Glomerular visceral epithelial cell (primary cell): ENCODE measurements around the gene SPTBN1.

Experiments used
- DNase-seq: peaks from one replicate; pipeline ENCODE4 v3.0.0-alpha.2; 2016; ENCODE audit errors: extremely low spot score

SPTBN1 gene

DNA sequence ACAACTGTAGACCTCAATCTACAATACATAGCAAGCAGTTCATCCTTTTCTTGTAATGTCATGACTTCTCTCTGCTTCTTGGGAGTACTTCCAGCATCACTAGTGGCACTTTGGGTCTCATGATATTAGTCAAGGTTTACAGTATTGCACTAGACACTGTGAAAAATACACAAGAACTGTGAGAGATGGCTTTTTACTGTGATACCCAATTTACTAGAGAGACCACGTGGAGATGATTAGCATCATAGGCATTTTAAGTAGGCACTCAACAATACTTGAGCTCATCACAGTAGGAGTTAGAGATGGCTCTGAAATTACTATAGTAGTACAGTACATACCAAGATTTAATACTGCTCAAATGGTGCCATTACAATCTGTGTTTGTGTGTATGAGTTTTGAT is 154.6 kb downstream of the SPTBN1 start:
- no peak for DNase-seq

DNA sequence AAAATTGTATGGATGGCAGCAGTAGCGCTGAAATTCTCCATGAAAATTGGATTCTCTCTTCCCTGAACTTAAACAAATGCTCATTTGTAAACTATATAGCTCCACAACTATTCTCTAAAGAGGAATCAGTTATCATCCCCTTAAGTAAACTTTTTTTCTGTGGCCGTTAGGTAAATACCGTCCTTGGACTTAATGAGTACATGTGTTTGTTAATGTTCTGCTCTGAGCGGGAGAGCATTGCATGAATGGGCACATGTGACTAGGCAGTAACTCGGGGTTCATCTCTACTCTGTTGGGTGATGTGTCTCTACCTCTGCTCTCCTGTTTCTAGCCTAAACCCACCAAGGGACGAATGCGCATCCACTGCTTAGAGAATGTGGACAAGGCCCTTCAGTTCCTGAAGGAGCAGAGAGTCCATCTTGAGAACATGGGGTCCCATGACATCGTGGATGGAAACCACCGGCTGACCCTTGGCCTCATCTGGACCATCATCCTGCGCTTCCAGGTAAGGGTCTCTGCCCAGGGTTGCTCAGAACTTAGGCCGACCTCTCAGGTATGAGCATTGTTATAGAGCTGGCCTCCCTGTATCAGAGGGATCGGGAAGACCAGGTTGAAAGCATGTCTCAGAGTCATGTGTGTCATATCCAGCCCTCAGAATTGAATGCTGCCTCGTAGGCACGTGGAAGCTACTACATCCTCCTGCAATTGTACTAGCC is 155.9 kb downstream of the SPTBN1 start:
- no peak for DNase-seq

DNA sequence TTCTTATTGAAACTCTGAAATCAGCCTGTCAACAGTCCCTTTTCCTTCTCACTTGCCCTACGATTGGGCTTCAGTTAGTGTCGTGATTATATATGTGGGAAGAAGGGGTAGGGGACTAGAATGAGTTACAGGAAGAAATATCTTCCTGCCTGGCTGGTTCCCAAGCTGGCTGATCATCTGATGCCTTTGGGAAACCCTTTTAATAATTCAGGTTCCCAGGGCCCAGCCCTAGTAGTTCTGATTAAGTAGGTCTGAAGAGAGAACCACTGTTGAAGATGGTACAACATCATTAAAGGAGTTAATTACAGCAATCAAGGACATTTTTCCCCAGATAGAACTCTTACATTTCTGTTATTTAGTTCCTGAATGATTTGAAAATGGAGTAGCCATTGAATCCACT is 157.3 kb downstream of the SPTBN1 start:
- DNase-seq = peak; percentile 38

DNA sequence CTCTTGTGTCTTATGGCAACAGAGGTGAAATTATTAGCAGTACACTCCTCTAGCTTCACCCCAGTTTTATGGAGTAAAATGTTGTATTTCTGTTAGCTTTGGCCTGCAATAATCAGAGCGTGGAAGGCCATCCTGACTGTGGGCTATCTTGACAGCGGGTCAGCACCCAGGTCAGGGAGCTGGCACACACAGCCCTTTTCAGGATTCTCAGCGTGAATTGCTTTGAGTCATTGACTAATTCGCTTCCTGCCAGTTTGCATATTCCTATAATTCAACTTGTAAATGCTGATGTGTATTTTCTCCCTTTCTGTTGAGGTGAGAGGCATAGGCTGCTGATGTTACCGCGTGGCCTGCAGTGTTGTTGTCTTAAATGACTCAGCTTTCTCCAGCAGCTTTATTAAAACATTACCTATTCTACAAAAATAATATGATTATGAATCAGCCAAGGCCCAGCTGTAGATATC is 157.7 kb downstream of the SPTBN1 start:
- peak; percentile 84 for DNase-seq

DNA sequence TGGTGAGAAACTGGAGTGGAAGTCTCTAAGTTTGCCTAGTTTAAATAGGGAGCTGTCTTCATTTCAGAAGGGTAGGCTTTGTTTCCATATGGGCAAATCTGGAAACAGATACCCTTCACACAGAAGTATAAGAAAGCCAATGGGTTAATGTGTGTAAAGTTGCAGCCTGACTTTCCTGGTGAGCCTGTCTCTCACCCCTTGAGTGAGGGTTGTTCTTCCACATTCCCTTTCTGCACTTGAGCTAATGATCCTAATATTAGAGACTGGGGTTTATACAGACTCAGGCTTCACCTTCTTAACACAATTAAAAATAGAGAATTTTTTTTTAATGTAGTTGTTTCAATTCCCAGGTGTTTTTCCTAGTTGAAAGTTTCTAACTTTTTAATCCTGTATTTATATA is 158.7 kb downstream of the SPTBN1 start:
- no peak for DNase-seq

DNA sequence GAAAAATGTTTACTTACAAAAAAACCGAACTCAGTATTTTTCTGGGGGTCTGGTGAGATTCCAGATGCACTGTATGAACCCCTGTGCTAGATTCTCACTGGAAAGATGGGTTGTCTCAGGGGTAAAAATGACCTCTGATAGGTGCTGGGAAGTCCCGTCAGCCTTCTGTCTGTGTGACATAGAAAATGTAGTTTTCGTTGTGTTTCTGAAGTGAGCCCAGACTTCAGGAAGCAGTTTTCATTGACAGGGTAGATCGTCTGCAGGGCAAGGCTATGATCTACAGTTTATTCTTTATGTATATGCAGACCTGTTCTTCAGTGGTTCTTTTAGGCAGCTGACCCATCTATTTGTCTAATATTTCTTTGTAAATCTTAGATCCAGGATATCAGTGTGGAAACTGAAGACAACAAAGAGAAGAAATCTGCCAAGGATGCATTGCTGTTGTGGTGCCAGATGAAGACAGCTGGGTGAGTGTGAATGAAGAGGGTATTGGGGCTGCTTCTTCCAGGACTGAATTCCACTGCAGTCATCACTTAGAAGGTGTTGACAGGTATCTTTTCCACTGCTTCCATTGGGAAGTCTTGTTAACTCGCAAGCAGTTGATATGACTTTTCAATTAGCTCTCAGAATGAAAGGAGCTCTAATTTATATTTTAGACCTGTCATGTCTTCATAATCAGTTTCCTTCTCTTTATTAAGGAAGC is 159.9 kb downstream of the SPTBN1 start:
- DNase-seq = no peak

DNA sequence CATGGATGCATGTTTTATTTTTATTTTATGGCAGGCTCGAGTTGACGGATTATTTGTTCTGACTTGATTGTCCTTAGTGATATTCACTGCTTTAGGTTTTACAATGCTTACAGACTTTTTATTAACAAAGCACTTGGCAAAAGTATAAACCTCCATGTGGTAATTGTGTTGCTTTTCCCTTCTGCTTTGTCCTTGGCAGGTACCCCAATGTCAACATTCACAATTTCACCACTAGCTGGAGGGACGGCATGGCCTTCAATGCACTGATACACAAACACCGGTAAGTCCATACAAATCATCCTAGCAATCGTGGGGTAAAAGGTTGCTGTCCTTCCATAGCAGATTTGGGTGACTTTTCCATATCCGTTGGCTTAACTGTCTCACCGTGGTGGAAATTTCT is 161.3 kb downstream of the SPTBN1 start:
- DNase-seq = no peak

DNA sequence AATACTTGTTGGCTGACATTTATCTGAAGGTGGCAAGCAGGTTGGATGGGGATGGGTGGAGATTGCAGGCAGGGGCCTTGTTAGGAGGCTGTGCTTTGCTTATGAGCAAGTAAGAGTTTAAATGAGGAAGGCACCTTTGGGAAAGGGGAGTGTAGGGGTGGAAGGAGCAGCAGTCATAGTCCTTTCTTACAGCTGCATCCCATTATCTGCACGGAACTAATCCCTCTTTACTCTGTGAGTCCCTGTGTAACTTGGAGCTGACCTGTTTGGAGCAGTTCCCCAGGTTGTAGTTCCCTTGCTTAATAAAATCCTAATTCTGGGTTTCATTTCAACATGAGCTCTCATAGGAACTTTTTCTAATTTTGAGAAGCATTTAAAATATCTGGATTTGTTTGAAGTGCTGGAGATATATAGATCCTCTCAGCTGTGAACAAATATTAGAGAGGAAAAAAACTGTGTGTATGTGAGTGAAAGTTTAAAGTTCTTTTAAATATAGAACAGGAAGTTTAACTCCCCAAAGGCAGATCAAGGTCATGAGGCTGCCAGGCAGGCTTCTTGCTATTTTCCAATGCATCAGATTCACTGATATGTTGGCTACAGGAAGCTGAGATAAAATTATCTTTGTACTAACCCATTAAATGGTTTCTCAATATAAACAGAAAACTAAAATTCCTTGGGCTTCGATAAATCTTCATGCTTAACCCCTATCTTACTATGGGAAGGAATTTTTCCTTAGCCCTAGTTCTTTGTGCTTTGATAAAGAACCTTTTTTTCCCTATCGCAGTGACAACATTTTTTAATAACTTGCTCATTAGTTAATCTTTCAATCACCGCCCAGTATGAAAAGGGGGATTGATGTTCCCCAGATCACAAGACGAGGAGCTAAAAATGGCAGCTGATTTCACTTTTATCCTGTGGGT is 162.8 kb downstream of the SPTBN1 start:
- no peak for DNase-seq

DNA sequence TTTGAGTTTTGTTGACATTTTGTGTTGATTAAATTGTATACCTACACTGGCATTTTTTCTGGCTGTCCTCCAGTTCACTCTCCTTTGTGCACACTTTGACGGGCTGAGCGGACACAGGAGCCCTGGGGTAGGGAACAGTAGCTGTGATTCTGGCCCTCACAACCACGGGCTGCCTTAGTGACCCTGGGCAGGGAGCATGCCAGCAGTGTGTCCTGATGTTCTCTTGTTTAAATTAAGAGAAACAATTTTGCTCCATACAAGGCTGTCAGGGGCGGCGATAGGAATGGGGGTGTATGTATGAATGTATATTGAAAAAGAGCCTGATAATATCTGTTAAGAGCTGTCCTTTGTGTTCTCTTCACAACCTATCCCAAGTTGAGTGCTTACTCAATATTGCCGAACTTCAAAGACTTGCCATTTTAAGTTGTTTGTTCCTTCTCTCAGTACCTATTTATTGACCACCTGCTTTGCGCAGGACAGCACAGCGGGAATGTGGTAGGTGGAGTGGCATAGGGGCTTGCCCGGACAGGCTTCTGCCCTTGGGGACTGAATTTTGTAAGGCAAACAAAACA is 163.6 kb downstream of the SPTBN1 start:
- no peak for DNase-seq

DNA sequence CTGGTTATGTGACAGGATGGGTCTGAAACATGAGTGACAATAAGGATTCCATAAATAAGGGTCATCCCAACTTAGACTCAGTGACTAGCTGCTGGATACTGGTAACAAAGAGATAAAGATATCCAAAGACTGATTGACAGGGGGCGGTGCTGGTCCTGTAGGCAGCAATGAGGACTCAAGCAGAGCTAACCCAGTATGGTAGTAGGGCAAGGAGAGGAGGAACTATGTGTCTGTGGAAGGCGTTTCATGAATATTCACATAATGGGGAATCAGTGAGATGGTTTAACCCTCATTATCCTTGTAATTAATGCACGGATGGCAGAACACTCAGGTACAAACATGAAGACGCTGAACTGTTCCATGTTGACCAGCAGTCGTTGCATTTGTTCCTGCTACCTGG is 164.8 kb downstream of the SPTBN1 start:
- DNase-seq = no peak

DNA sequence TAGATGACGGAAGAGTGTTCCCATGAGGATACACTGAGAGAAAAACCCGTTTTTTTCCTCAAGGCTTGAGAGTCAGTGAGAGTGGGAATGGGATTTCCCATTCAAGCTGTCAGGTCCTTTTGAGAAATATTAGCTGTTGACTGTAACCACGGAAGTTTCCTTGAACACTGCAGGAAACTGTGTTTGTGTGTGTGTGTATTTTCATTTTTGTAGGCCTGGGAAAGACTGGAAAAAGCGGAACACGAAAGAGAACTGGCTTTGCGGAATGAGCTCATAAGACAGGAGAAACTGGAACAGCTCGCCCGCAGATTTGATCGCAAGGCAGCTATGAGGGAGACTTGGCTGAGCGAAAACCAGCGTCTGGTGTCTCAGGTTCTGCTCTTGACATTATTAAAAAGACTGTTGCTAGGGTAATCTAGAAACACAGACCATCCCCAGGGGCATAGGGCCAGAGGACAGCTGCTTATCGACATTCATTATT is 168.5 kb downstream of the SPTBN1 start:
- no peak for DNase-seq

DNA sequence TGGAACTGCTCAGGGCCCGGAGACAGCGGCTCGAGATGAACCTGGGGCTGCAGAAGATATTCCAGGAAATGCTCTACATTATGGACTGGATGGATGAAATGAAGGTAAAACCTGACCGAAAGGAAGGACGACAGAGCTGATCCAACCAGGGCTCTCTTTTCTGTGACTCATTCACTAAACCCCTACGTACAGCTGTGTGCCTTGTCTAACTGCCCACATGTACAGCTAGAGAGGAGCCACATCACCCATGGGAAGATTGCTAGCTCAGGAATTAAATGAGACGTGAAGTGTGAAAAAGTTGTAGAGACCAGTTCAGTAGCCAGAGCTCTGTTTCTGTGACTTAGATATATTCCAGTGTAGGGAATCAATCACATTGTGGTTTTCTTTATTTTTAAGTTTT is 170.0 kb downstream of the SPTBN1 start:
- peak; percentile 72 for DNase-seq

DNA sequence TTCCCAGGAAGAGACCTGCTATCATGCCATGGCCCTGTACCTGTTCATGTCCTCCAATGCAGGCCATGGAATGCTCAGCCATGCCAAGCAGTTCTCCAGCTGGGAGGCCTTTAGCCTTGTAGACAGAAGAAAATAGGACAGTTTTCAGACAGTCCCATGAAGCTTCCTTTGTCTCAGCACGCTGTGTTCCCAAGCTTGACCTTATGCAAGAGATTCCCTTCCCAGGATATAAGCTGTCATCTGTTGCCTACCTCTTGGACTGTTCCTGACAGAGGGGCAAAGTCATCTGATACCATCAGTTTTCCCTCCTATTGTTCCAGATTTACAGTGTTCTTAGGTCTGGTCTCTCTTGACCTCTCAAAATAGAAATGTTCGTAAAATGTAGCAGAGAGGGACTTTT is 170.8 kb downstream of the SPTBN1 start:
- no peak for DNase-seq

DNA sequence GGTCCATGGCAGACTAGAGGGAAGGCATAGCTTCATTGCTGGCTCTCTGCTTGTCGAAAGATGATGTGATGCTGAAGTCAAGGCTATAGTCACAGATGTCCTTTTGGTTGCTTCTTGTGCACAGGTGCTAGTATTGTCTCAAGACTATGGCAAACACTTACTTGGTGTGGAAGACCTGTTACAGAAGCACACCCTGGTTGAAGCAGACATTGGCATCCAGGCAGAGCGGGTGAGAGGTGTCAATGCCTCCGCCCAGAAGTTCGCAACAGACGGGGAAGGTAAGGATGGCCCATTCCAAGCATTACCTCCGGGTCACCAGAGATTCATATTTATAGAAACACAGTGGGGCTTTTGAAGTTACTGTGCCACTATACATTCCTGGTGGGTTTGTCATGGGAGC is 171.8 kb downstream of the SPTBN1 start:
- DNase-seq = no peak

DNA sequence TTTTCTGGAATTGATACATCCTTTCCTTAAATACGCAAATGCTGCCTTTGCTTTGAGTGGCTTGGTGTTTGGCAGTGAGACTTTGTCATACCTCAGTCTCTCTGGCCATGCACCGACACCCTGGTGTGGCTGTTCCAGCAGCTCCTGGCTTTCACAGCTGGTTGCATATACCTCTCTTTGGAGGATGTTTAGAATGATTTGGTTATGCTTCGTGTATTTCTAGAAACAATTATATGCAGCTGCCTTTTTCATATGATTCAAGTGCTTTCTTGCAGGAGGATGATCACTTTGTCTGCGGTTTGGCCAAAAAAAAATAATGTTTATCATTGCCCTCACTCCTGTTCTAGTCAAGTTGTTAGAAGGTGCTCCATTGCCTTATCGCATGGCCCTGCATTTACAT is 172.3 kb downstream of the SPTBN1 start:
- no peak for DNase-seq

DNA sequence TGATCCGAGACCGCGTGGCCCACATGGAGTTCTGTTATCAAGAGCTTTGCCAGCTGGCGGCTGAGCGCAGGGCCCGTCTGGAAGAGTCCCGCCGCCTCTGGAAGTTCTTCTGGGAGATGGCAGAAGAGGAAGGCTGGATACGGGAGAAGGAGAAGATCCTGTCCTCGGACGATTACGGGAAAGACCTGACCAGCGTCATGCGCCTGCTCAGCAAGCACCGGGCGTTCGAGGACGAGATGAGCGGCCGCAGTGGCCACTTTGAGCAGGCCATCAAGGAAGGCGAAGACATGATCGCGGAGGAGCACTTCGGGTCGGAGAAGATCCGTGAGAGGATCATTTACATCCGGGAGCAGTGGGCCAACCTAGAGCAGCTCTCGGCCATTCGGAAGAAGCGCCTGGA is 172.8 kb downstream of the SPTBN1 start:
- no peak for DNase-seq

DNA sequence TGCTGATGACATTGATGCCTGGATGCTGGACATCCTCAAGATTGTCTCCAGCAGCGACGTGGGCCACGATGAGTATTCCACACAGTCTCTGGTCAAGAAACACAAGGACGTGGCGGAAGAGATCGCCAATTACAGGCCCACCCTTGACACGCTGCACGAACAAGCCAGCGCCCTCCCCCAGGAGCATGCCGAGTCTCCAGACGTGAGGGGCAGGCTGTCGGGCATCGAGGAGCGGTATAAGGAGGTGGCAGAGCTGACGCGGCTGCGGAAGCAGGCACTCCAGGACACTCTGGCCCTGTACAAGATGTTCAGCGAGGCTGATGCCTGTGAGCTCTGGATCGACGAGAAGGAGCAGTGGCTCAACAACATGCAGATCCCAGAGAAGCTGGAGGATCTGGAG is 173.3 kb downstream of the SPTBN1 start:
- DNase-seq = no peak

DNA sequence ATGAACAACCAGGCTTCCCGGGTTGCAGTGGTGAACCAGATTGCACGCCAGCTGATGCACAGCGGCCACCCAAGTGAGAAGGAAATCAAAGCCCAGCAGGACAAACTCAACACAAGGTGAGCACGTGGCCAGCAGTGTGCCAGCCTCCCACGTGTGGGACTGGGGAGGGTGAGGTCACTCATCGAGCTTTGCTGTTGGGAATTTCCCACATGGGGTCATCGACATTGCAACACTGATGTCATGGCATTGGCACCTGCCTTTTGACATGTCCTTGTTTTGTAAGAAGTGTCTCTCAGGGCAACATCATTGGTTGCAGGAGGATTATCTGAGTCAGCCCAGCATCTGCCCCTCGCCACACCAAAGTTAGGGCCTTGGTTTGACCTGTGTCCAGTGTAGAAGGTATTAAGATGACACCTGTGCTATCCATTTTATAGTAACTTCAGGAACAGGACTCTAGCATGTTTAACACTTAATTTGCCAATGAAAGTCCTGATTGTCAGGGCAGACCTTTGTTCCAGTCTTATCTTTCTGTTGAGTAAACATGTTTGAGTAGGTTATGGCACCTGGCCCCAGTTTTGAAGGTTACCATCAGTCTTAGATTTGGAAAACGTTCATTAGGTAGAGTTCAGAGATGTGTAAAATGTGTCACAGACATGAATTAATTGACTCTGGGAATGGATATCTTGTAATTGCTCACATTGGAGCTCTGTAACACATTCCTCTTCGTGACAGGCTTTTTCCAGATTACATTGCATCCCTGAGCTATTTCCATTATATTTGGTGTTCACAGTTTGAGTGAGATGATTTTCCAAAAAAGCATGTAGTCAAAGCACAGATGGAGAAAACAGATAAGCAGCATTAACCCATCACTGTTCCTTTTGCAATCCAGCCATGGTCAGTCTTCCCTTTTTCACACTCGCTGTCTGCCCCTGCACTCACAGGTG is 174.1 kb downstream of the SPTBN1 start:
- DNase-seq = peak; percentile 99

DNA sequence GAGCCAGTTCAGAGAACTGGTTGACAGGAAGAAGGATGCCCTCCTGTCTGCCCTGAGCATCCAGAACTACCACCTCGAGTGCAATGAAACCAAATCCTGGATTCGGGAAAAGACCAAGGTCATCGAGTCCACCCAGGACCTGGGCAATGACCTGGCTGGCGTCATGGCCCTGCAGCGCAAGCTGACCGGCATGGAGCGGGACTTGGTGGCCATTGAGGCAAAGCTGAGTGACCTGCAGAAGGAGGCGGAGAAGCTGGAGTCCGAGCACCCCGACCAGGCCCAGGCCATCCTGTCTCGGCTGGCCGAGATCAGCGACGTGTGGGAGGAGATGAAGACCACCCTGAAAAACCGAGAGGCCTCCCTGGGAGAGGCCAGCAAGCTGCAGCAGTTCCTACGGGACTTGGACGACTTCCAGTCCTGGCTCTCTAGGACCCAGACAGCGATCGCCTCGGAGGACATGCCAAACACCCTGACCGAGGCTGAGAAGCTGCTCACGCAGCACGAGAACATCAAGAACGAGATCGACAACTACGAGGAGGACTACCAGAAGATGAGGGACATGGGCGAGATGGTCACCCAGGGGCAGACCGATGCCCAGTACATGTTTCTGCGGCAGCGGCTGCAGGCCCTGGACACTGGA is 174.9 kb downstream of the SPTBN1 start:
- DNase-seq = no peak

DNA sequence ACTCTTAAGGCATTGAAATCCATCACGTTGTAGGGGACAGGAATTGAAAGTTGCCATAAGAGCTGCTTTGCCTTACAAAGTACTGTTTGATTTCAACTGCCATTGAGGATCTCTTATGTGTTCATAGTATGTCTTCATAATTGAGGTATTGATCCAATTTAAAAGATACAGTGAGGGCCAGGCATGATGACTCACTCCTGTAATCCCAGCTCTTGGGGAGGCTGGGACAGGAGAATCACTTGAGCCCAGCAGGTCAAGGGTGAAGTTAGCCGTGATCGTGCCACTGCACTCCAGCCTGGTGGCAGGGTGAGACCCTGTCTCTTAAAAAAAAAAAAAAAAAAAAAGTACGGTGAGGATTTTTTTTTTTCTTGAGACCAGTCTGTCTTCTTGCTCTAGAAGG is 175.6 kb downstream of the SPTBN1 start:
- DNase-seq = no peak
